GM23338 (cell line): ENCODE results near the gene MKNK1. TPM values are rescaled to one million over a fixed set of nuclear protein-coding genes. Genes with fewer than 3 reads are reported as not detected.

Experiments used
- ATAC-seq: fragments of 200-7000 bp; cut with Tn5 transposase; 3 replicates; pipeline ENCODE4 v1.9.1; 2020
- DNase-seq: peaks from one replicate; pipeline ENCODE4 v3.0.0-alpha.2; 2015; ENCODE audit warnings: low spot score
- H2AFZ ChIP-seq: fragments of 200-600 bp; sonication (generic); 2 replicates; pipeline ENCODE4 v1.8.0; 2016; ENCODE audit warnings: antibody characterized with exemption, mild to moderate bottlenecking, moderate library complexity
- H3F3A ChIP-seq: fragments of 200-600 bp; sonication (generic); replicated peaks from 2 replicates; pipeline ENCODE4 v1.8.0; 2017; ENCODE audit warnings: antibody characterized with exemption, mixed run types, low read depth
- H3K27ac ChIP-seq: fragments of 200-600 bp; sonication (generic); 2 replicates; pipeline ENCODE4 v1.6.1; 2016; ENCODE audit warnings: low read depth
- H3K27me3 ChIP-seq: fragments of 200-600 bp; sonication (generic); 2 replicates; pipeline ENCODE4 v1.8.0; 2016; ENCODE audit warnings: mild to moderate bottlenecking, mixed run types, moderate library complexity; ENCODE audit not compliant: insufficient read depth
- H3K36me3 ChIP-seq: fragments of 200-600 bp; sonication (generic); 2 replicates; pipeline ENCODE4 v1.8.0; 2016; ENCODE audit warnings: mild to moderate bottlenecking; ENCODE audit not compliant: insufficient read depth
- H3K4me1 ChIP-seq: fragments of 200-600 bp; sonication (generic); 2 replicates; pipeline ENCODE4 v1.8.0; 2016; ENCODE audit warnings: mild to moderate bottlenecking, moderate library complexity; ENCODE audit not compliant: insufficient read depth
- H3K4me2 ChIP-seq: fragments of 200-600 bp; sonication (generic); 2 replicates; pipeline ENCODE4 v1.7.1; 2017; ENCODE audit warnings: mixed run types
- H3K4me3 ChIP-seq: fragments of 200-600 bp; sonication (generic); 2 replicates; pipeline ENCODE4 v1.6.1; 2016; ENCODE audit warnings: mixed run types
- H3K79me2 ChIP-seq: fragments of 200-600 bp; sonication (generic); replicated peaks from 2 replicates; pipeline ENCODE4 v1.8.0; 2017; ENCODE audit warnings: mild to moderate bottlenecking; ENCODE audit not compliant: insufficient read depth
- H3K9me2 ChIP-seq: fragments of 200-600 bp; sonication (generic); 2 replicates; pipeline ENCODE4 v1.8.0; 2017; ENCODE audit not compliant: insufficient read depth
- H4K20me1 ChIP-seq: fragments of 200-600 bp; sonication (generic); replicated peaks from 2 replicates; pipeline ENCODE4 v1.8.0; 2017; ENCODE audit warnings: mild to moderate bottlenecking; ENCODE audit not compliant: insufficient read depth
- H3K27ac Mint-ChIP-seq: 2 replicates; pipeline ENCODE4 v1.8.0; 2020; ENCODE audit warnings: inconsistent platforms, mild to moderate bottlenecking, moderate library complexity, mixed read lengths
- H3K27me3 Mint-ChIP-seq: 3 replicates; pipeline ENCODE4 v1.8.0; 2022; ENCODE audit warnings: low read depth, mild to moderate bottlenecking, moderate library complexity, mixed read lengths, inconsistent platforms; ENCODE audit not compliant: insufficient read depth, poor library complexity
- H3K36me3 Mint-ChIP-seq: 3 replicates; pipeline ENCODE4 v1.8.0; 2021; ENCODE audit warnings: low read depth, mild to moderate bottlenecking, inconsistent platforms, moderate library complexity, mixed read lengths
- H3K4me1 Mint-ChIP-seq: 3 replicates; pipeline ENCODE4 v1.8.0; 2020; ENCODE audit warnings: mild to moderate bottlenecking, inconsistent platforms, mixed read lengths
- H3K4me3 Mint-ChIP-seq: 3 replicates; pipeline ENCODE4 v1.8.0; 2021; ENCODE audit warnings: moderate library complexity, mild to moderate bottlenecking, inconsistent platforms, mixed read lengths
- H3K9me3 Mint-ChIP-seq: 3 replicates; pipeline ENCODE4 v1.8.0; 2020; ENCODE audit warnings: moderate library complexity, mild to moderate bottlenecking, inconsistent platforms, mixed read lengths
- CREB1 ChIP-seq: fragments of 250-450 bp; sonication (Bioruptor Pico); IDR thresholded peaks from 2 replicates; pipeline ENCODE4 v1.5.0; 2020; ENCODE audit warnings: low read depth, mild to moderate bottlenecking, moderate library complexity
- ETS1 ChIP-seq: IDR thresholded peaks from 2 replicates; pipeline ENCODE4 v1.6.1; 2016; ENCODE audit warnings: antibody characterized with exemption
- EZH2 ChIP-seq: fragments of 200-600 bp; sonication (generic); IDR thresholded peaks from one replicate; pipeline ENCODE4 v1.8.0; 2017; ENCODE audit warnings: antibody characterized with exemption, mild to moderate bottlenecking, low read depth; ENCODE audit not compliant: unreplicated experiment
- EZH2phosphoT487 ChIP-seq: fragments of 200-600 bp; sonication (generic); IDR thresholded peaks from one replicate; pipeline ENCODE4 v1.8.1; 2018; ENCODE audit warnings: antibody characterized with exemption; ENCODE audit not compliant: unreplicated experiment
- JUNB ChIP-seq: IDR thresholded peaks from one replicate; pipeline ENCODE4 v1.6.1; 2016; ENCODE audit warnings: antibody characterized with exemption; ENCODE audit not compliant: unreplicated experiment
- NANOG ChIP-seq: IDR thresholded peaks from 2 replicates; pipeline ENCODE4 v1.6.1; 2016; ENCODE audit warnings: antibody characterized with exemption, borderline replicate concordance
- POLR2AphosphoS5 ChIP-seq: IDR thresholded peaks from 2 replicates; pipeline ENCODE4 v1.6.1; 2016; ENCODE audit warnings: antibody characterized with exemption, low read depth
- REST ChIP-seq: IDR thresholded peaks from one replicate; pipeline ENCODE4 v1.6.1; 2018; ENCODE audit warnings: antibody characterized with exemption; ENCODE audit not compliant: unreplicated experiment
- STAT1 ChIP-seq: IDR thresholded peaks from one replicate; pipeline ENCODE4 v1.6.1; 2016; ENCODE audit warnings: antibody characterized with exemption; ENCODE audit not compliant: unreplicated experiment
- ZNF331 ChIP-seq: fragments of 250-450 bp; sonication (Bioruptor Pico); IDR thresholded peaks from 2 replicates; pipeline ENCODE4 v1.5.0; 2020; ENCODE audit warnings: low read depth, mild to moderate bottlenecking, moderate library complexity
- ZNF462 ChIP-seq: fragments of 250-450 bp; sonication (Bioruptor Pico); IDR thresholded peaks from 2 replicates; pipeline ENCODE4 v1.5.0; 2020; ENCODE audit warnings: mild to moderate bottlenecking, moderate library complexity
- polyA plus RNA-seq: library from polyadenylated mRNA; unstranded; fragments of >200 nt; fragmentation: Nextera tagmentation; extraction: Ambion mirVana; gene quantifications from 2 replicates; pipeline ENCODE4 v1.2.1, GENCODE V29; 2016
- total RNA-seq: library from RNA; depleted of rRNA; stranded (reverse); fragments of >200 nt; shearing (Covaris generic); gene quantifications from 2 replicates; pipeline ENCODE4 v1.2.3, GENCODE V29; 2014

Gene MKNK1
- total and polyA plus RNA-seq, 2 experiments from 2014 or later = 11.8 to 20.5 TPM

GRCh38 chr1:46583494-46583893 is 20.6 kb downstream of the MKNK1 start:
- Mint-ChIP-seq H3K27me3 (peaks cover 2% of the 10 kb centered on the region), H3K36me3 (peaks cover 6% of the 10 kb centered on the region; the same call in 1 of the 3 replicates), H3K4me3 (no peak overlapping the region), H3K9me3 (no peaks in the 10 kb centered on the region), H3K4me1 (peaks cover 14% of the 10 kb centered on the region), H3K27ac (no peak overlapping the region)
- Histone ChIP-seq H2AFZ (no peak overlapping the region), H3K36me3 (no peaks in the 10 kb centered on the region; the same call in 1 of the 2 replicates), H3K27me3 (no peaks in the 10 kb centered on the region), H4K20me1 (no peaks in the 10 kb centered on the region), H3K4me2 (no peak overlapping the region), H3F3A (no peaks in the 10 kb centered on the region), H3K4me3 (no peak overlapping the region), H3K79me2 (no peaks in the 10 kb centered on the region), H3K4me1 (no peaks in the 10 kb centered on the region), H3K9me2 (no peaks in the 10 kb centered on the region), H3K27ac (no peak overlapping the region)
- ATAC-seq (no peak), DNase-seq (no peak)
- TF ChIP-seq POLR2AphosphoS5 (no peak), JUNB (no peak), ZNF462 (CRISPR knock-in tag) (no peak), STAT1 (no peak), ZNF331 (no peak), EZH2 (no peak), ETS1 (no peak), EZH2phosphoT487 (no peak), REST (no peak), CREB1 (no peak), NANOG (no peak)
